PFSK-1 (cell line): ENCODE measurements around the gene ALS2.

Experiments used
- FOXP2 ChIP-seq: optimal IDR thresholded peaks from 2 replicates; pipeline ENCODE3; 2011; ENCODE audit warnings: borderline replicate concordance, control low read depth, inconsistent platforms; ENCODE audit not compliant: insufficient read depth; ENCODE audit errors: extremely low read length, extremely low read depth
- POLR2AphosphoS5 ChIP-seq: IDR thresholded peaks from 2 replicates; pipeline ENCODE4 v1.6.1; 2012; ENCODE audit warnings: low read depth, mild to moderate bottlenecking, control low read depth, low read length, moderate library complexity
- REST ChIP-seq, 2 experiments: IDR thresholded peaks; 2 replicates each; pipeline versions ENCODE4 v1.6.1 to v1.8.0; 2011 to 2012; ENCODE audit warnings: low read depth in 2 of 2, low read length in 2 of 2, control low read depth in 1 of 2, inconsistent platforms in 1 of 2, mild to moderate bottlenecking in 1 of 2, moderate library complexity in 1 of 2; ENCODE audit not compliant: insufficient read depth in 1 of 2
- SIN3A ChIP-seq: IDR thresholded peaks from 2 replicates; pipeline ENCODE4 v1.6.1; 2012; ENCODE audit warnings: mild to moderate bottlenecking, low read length, moderate library complexity, borderline replicate concordance; ENCODE audit not compliant: insufficient read depth
- TAF1 ChIP-seq: IDR thresholded peaks from 2 replicates; pipeline ENCODE4 v1.6.1; 2012; ENCODE audit warnings: low read length, control low read depth, borderline replicate concordance; ENCODE audit not compliant: insufficient read depth

ALS2 gene

GRCh38 chr2:201807452-201807999 lies 26.8 kb upstream of the ALS2 start:
- TF ChIP-seq POLR2AphosphoS5 (no peak), REST (IDR thresholded peaks at IDR 0.05; ENCODE audit: insufficient read depth in 1 of 2, low read depth in 2 of 2, low read length in 2 of 2) (peak in 1 of 2 experiments; percentile 43; a peak in 1 of 4 replicates)

DNA sequence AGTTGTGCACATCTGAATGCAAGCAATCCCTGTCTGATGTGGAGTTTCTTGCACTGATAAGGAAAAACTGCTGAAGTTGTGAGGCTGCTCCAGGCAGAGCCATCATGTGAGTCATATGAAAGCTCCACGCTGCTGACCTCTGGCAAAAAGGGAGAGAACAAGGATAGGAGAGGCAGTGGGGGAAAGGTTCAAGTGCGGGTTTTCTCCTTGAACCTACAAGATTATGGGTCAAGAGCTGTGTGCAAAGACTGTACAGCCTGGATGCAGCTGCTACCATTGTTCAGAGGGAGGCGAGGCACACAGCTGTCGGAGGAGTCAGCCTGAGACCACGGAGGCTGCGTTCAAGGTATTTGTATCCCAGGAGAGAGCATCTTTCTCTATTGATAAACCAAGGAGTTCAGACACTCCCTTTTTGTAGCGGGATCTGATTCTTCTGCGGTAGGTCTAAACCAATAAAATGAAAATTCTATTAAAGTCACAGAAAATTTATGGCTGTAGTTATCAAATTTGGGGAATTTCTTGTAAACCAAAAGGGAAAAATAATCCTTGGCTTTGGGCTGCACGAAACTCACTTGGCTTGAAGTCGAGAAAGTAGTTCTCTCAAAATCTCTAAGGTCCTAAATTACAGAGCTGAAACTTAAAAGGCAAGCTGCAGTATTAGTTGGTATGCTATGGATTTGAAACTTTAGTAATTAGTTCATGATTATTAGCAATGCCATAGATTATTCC lies 25.9 kb upstream of the ALS2 start, which contains the start of gene CDK15:
CDK15 (plus strand) TSS at position 96 of the 729 bp plus-strand sequence; CDS start at position 224, 128 bp downstream.
- TF ChIP-seq POLR2AphosphoS5 (no peak), SIN3A (no peak), FOXP2 (no peak), REST (IDR thresholded peaks at IDR 0.05; ENCODE audit: insufficient read depth in 1 of 2, low read depth in 2 of 2, low read length in 2 of 2) (no peak), TAF1 (no peak)

DNA sequence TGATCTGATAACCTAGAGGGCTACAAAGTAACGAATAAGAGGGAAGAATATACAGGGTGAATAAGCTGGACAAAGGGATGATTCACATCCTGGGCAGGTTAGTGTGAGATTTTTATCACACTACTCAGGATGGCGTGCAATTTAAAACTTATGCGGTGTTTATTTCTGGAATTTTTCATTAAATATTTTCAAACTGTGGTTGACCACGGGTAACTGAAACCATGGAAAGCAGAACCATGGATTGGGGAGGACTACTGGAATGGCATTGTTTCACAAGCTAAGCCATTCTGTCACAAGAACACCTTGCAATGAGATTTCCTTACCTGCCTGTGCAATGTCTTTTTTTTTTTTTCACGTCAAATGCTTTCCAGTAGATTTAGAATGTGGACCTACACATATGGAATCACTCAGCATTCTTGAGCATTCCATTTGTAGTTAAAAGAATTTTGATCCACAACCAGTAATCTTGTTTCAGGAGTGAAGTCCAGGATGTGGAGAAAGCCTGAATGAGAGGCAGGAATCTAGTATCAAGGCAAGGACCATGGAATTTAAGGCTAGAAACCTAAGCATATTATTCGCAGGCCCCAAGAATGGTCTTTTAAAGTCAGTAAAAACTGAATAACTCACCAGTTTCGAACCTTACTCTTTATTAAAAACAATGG lies 17.6 kb upstream of the ALS2 start:
- TF ChIP-seq TAF1 = no peak
- TF ChIP-seq SIN3A = no peak
- no peak for TF ChIP-seq REST (IDR thresholded peaks at IDR 0.05; ENCODE audit: insufficient read depth in 1 of 2, low read depth in 2 of 2, low read length in 2 of 2)
- no peak for TF ChIP-seq POLR2AphosphoS5
- TF ChIP-seq FOXP2 = no peak

- TF ChIP-seq REST (IDR thresholded peaks at IDR 0.05; ENCODE audit: insufficient read depth in 1 of 2, low read depth in 2 of 2, low read length in 2 of 2) (no peak), POLR2AphosphoS5 (no peak), TAF1 (no peak), FOXP2 (no peak), SIN3A (no peak)
Measured at GRCh38 chr2:201797175-201797840, 16.6 kb upstream of the ALS2 start.
